ACC112 (cell line): ENCODE measurements around the gene PIEZO2.
"Not testable (repeated sequence)": the region's sequence is repeated elsewhere in the genome, so short reads cannot be mapped to it uniquely, and the experiment has no call there.

Experiments used
- H2AFZ ChIP-seq: fragments of 200-600 bp; sonication (generic); one replicate; pipeline ENCODE4 v1.6.0; 2017; ENCODE audit warnings: antibody characterized with exemption, low read length; ENCODE audit not compliant: unreplicated experiment
- H3K27ac ChIP-seq: fragments of 200-600 bp; sonication (generic); 2 replicates; pipeline ENCODE4 v1.5.1; 2014; ENCODE audit warnings: low read depth, mild to moderate bottlenecking, antibody characterized with exemption, low read length, moderate library complexity
- H3K27me3 ChIP-seq: fragments of 200-600 bp; sonication (generic); 2 replicates; pipeline ENCODE4 v1.6.1; 2014; ENCODE audit warnings: mild to moderate bottlenecking, antibody characterized with exemption, low read length, moderate library complexity, mixed read lengths; ENCODE audit not compliant: insufficient read depth
- H3K36me3 ChIP-seq: fragments of 200-600 bp; sonication (generic); 2 replicates; pipeline ENCODE4 v1.6.1; 2016; ENCODE audit warnings: mild to moderate bottlenecking, antibody characterized with exemption, low read length, moderate library complexity, mixed read lengths; ENCODE audit not compliant: insufficient read depth
- H3K4me1 ChIP-seq: fragments of 200-600 bp; sonication (generic); one replicate; pipeline ENCODE4 v1.6.1; 2016; ENCODE audit warnings: low read length, mixed read lengths; ENCODE audit not compliant: insufficient read depth, unreplicated experiment, control insufficient read depth
- H3K4me3 ChIP-seq: fragments of 200-600 bp; sonication (generic); 2 replicates; pipeline ENCODE4 v1.5.1; 2014; ENCODE audit warnings: mild to moderate bottlenecking, low read depth, low read length
- H3K79me2 ChIP-seq: fragments of 200-600 bp; sonication (generic); one replicate; pipeline ENCODE4 v1.6.0; 2016; ENCODE audit warnings: low read length; ENCODE audit not compliant: control insufficient read depth, unreplicated experiment, insufficient read depth

The PIEZO2 gene

DNA sequence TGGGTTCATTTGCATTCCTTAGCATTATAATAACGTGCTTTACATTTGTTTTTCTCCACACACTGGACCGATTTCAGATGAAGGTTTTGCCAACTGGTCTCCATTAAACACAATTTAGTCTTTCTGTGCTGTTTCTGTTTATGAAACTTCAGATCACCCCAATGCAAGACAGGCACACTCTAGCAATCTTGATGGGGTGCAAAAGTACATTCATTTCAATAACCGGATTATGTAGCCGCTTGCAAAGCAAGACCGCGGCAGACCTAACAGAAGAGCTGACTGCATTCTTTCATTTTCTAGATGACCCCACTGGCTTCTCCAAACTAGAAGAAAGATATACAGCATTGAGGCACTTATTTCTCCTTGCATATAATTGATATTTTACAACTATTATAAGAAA lies 301.5 kb downstream of the PIEZO2 start:
- Histone ChIP-seq H3K36me3 (no peaks in the 10 kb centered on the region), H3K27ac (no peak overlapping the region), H3K27me3 (no peaks in the 10 kb centered on the region), H2AFZ (no peak overlapping the region), H3K79me2 (no peaks in the 10 kb centered on the region), H3K4me1 (peaks cover 4% of the 10 kb centered on the region), H3K4me3 (no peak overlapping the region)

DNA sequence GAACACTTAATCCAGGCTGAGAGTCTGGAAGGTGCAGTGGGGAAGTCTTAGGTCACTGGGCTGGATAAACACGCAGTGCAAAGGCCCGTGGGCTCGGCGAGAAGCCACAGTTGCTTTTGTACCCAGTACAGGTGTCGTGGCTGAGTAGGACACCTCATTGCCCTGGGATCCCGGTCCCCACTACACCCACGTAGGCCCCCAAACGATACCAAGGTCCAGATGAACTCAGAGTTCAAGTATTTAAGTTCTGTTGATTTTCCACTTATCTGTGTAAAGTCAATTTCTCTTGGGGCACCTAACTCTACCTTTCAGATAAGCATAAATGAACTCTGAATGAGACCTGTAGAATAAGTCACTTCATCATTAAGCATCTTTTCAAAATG lies 302.0 kb downstream of the PIEZO2 start:
- Histone ChIP-seq H3K79me2 (no peaks in the 10 kb centered on the region), H2AFZ (no peak overlapping the region), H3K36me3 (no peaks in the 10 kb centered on the region), H3K27me3 (no peaks in the 10 kb centered on the region), H3K27ac (no peak overlapping the region), H3K4me1 (peaks cover 4% of the 10 kb centered on the region), H3K4me3 (no peak overlapping the region)

DNA sequence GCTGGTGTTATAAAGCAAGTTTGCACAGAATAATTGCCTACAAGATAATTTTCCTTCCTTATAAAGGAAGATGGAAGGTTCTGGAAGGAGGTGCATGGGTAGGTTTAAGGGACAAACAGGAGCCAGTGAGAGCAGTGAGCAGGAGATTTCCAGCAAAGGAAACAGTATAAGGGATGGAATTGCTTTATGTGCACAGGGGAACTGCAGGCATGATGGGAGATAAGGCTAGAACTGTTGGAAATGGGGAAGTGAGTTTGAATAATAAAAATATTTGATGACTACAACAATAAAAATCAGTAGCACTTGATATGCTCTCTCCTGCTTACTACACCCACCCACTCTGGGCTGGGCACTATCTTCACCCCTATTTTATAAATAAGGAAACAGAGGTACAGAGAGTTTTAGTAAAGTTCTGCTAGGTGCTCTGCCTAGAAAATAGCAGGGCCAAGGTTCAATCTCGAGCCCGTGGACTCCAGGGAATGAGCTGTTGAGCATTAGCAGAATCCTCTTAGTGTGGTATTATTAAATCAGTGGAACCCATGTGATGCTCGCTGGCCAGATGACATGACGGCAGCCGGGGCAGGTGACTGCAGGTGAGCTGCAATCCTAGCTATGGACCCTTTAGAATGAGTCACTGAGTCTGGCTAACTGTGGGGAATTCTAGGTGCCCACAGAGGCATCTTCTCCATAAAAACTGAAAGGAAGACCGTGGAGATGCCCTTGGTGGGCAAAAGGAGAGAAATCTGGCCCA lies 302.5 kb downstream of the PIEZO2 start:
- peaks cover 4% of the 10 kb centered on the region for H3K4me1 ChIP-seq
- H3K79me2 ChIP-seq: no peaks in the 10 kb centered on the region
- no peak overlapping the region for H2AFZ ChIP-seq
- H3K36me3 ChIP-seq: no peaks in the 10 kb centered on the region
- H3K4me3 ChIP-seq: no peak overlapping the region
- no peaks in the 10 kb centered on the region for H3K27me3 ChIP-seq
- H3K27ac ChIP-seq: no peak overlapping the region

DNA sequence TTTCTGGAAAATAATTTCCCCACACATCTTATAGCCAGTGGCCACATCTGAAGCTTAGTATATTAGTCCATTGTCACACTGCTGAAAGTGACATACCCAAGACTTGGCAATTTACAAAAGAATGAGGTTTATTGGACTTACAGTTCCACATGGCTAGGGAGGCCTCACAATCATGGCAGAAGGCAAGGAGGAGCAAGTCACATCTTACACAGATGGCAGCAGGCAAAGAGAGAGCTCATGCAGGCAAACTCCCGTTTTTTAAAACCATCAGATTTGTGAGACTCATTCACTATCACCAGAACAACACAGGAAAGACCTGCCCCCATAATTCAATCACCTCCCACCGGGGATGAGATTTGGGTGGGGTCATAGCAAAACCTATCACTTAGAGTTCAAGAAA lies 303.3 kb downstream of the PIEZO2 start:
- H3K4me1 ChIP-seq, H3K4me3 ChIP-seq, H3K79me2 ChIP-seq, H3K27me3 ChIP-seq, H2AFZ ChIP-seq, H3K36me3 ChIP-seq, H3K27ac ChIP-seq: not testable (repeated sequence)

DNA sequence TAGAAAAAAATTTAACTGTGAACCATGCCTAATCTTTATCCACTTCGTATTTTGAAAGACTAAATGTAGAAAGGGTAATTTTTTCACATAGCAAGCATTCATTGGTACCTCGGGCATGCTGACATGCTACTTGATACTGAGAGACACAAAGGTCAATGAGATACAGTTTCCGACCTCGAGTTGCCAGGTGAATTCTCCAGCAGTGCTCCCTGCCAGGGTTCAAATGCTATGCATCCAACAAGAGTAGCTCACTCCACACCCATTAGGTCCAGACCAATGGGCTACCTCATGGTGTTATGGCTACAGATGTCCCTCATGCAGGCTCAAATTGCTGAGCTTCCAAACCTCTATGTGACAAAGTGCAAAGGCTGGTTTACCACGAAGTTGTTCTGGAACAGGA lies 305.8 kb downstream of the PIEZO2 start:
- Histone ChIP-seq H3K27ac (no peak overlapping the region), H3K4me1 (no peaks in the 10 kb centered on the region), H2AFZ (no peak overlapping the region), H3K27me3 (no peaks in the 10 kb centered on the region), H3K36me3 (no peaks in the 10 kb centered on the region), H3K4me3 (no peak overlapping the region), H3K79me2 (no peaks in the 10 kb centered on the region)

DNA sequence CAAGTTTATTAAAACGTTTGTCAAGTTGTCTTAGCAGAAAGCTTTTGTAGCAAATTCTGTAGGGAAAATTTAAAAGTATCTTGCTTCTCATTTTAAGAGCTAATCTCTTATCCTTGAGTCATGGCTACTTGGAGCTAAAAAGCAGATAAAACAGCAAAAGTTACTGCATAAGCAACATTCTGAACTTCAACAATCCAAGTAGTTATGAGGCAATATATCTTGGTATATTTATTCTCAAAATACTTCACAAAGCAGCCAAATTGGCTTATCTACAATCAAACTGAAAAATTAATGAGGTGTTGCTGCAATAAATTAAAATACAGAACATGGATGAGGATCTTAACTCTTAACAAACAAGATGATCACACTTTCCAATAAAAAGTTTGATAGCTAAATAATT lies 306.5 kb downstream of the PIEZO2 start:
- Histone ChIP-seq H3K27ac (no peak overlapping the region), H3K4me3 (no peak overlapping the region), H3K79me2 (no peaks in the 10 kb centered on the region), H2AFZ (no peak overlapping the region), H3K4me1 (no peaks in the 10 kb centered on the region), H3K36me3 (no peaks in the 10 kb centered on the region), H3K27me3 (no peaks in the 10 kb centered on the region)

DNA sequence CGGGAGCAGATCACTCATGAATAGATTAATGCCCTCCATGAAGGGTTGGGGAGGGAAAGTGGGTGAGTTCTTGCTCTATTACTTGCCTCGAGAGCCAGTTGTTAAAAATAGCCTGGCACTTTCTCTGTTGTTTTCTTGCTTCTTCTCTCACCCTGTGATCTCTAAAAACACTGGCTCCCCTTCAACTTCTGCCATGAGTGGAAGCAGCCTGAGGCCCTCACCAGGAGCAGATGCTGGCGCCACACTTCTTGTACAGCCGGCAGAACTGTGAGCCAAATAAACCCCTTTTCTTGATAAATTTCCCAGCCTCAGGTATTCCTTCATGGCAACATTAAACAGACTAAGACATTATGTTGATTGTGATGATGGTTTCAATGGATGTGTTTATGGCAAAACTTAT lies 307.0 kb downstream of the PIEZO2 start:
- Histone ChIP-seq H2AFZ (no peak overlapping the region), H3K27ac (no peak overlapping the region), H3K4me3 (no peak overlapping the region), H3K79me2 (no peaks in the 10 kb centered on the region), H3K36me3 (no peaks in the 10 kb centered on the region), H3K27me3 (no peaks in the 10 kb centered on the region), H3K4me1 (no peaks in the 10 kb centered on the region)

DNA sequence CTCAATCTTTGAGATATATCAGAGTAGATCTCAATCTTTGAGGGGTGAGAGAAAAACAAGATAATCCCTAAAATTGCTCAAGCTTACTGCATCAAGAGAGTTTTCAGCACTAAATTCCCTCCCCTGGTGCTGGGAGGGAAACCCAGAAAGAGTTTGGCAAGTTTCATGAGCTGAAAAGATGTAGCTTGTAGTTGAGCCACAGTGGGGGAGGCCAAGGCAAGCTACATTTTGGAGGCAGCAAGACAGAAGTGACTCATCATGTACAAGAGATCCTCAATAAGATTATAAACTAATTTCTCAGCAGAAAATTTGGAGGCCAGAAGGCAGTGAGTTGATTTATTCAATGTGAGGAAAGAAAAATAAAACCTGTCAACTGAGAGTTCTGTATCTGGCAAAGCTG lies 308.2 kb downstream of the PIEZO2 start:
- Histone ChIP-seq H3K27ac (no peak overlapping the region), H3K27me3 (no peaks in the 10 kb centered on the region), H3K36me3 (no peaks in the 10 kb centered on the region), H3K79me2 (no peaks in the 10 kb centered on the region), H3K4me1 (no peaks in the 10 kb centered on the region), H2AFZ (no peak overlapping the region), H3K4me3 (no peak overlapping the region)

DNA sequence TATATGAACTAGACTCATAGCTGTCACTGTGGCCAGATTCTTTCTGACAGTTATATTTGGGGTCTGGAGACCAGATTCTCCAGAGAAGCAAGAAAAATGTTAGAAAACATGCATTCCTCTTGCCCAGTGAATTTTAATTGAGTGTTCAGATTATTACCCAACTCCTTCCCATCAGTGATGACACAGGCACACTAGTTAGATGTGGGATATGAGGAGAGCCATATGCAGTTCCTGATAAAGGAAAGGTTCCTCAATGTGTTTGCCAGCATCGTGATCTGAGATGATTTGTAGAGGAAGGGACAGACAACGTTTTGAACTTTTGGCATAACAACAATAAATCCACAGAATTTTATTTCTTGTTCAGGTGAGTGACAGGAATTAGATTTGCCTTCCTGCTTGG lies 308.6 kb downstream of the PIEZO2 start:
- no peaks in the 10 kb centered on the region for H3K27me3 ChIP-seq
- H3K36me3 ChIP-seq: no peaks in the 10 kb centered on the region
- H3K27ac ChIP-seq: no peak overlapping the region
- no peaks in the 10 kb centered on the region for H3K4me1 ChIP-seq
- no peaks in the 10 kb centered on the region for H3K79me2 ChIP-seq
- no peak overlapping the region for H2AFZ ChIP-seq
- H3K4me3 ChIP-seq: no peak overlapping the region

DNA sequence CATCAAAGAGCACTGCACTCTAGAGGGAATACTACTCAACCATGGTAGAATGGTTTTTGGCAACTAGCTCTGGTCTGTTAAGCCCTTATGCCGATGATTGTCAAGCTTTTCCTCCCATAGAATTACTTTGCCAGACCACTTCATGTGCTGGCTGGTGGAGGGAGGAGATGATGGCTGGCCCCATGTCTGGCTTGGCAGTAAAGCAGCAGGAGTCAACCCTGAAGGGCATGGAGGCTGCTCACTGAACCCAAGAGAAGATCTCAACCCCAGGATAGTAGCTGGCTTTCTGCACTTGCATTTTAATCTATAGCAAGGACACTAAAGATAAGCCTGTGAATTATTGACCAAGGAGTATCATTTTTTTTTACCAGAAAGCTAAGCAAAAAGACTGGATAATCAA lies 309.9 kb downstream of the PIEZO2 start:
- Histone ChIP-seq H3K4me3 (no peak overlapping the region), H3K4me1 (no peaks in the 10 kb centered on the region), H3K79me2 (no peaks in the 10 kb centered on the region), H3K36me3 (no peaks in the 10 kb centered on the region), H3K27me3 (no peaks in the 10 kb centered on the region), H2AFZ (no peak overlapping the region), H3K27ac (no peak overlapping the region)

DNA sequence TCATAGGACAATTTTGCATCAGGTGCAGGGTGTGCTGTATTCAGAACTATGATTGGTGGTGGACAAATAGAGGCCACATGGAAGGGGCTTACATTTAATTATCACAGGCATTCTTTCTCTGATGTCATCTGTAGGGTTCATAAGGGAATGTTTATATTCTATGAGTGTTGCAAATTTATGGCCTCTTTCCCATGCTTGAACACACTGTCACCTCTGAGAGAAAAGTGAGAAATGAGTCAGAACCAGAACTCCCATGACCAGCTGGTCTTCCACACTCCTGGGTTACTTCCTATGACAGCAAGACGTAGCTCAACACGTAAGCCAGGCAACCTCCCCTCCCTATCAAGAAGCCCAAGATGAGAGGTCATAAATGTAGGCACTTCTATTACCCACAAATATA lies 310.8 kb downstream of the PIEZO2 start:
- Histone ChIP-seq H3K27me3 (no peaks in the 10 kb centered on the region), H3K36me3 (no peaks in the 10 kb centered on the region), H3K4me1 (no peaks in the 10 kb centered on the region), H3K27ac (no peak overlapping the region), H2AFZ (no peak overlapping the region), H3K4me3 (no peak overlapping the region), H3K79me2 (no peaks in the 10 kb centered on the region)
